IMR-90 (cell line): Measurements from ENCODE around the gene SS18L1. TPM values are rescaled to one million over a fixed set of nuclear protein-coding genes. Genes with fewer than 3 reads are reported as not detected.

Source experiments
- ATAC-seq: fragments of 200-7000 bp; cut with Tn5 transposase; 2 replicates; pipeline ENCODE4 v1.9.1; 2020; ENCODE audit warnings: low read depth, mild to moderate bottlenecking, moderate library complexity
- Bru-seq: library from RNA; stranded (reverse); fragments of 400-500 nt; gene quantifications from one replicate; lab custom pipeline; 2021; lab: Mats Ljungman, UMichigan
- BruChase-seq, 2 experiments: library from RNA; stranded (reverse); fragments of 400-500 nt; gene quantifications; one replicate each; lab custom pipeline; 2021; lab: Mats Ljungman, UMichigan
- BruUV-seq: library from RNA; stranded (reverse); fragments of 400-500 nt; replicated peaks from 2 replicates; lab custom pipeline; 2021; lab: Mats Ljungman, UMichigan
- CTCF ChIA-PET: fragments of 300-600 bp; formaldehyde crosslinking; extraction: SDS; loops from one replicate; lab custom pipeline; 2021; ENCODE audit warnings: antibody characterized with exemption; lab: Yijun Ruan, JAX
- POLR2A ChIA-PET: fragments of 300-600 bp; sonication (Branson Sonifier 250); formaldehyde crosslinking; loops from one replicate; lab custom pipeline; 2022; ENCODE audit warnings: antibody characterized with exemption; ENCODE audit not compliant: unreplicated experiment; lab: Charles Lee
- DNase-seq: peaks from one replicate; pipeline ENCODE4 v3.0.0; 2013
- H2AFZ ChIP-seq: replicated peaks from 2 replicates; pipeline ENCODE3; 2013; ENCODE audit warnings: low read length, mild to moderate bottlenecking; ENCODE audit not compliant: poor library complexity
- H2AK5ac ChIP-seq: 2 replicates; pipeline ENCODE4 v1.6.1; 2013; ENCODE audit warnings: low read depth, low read length, inconsistent platforms
- H2AK9ac ChIP-seq: replicated peaks from 2 replicates; pipeline ENCODE3; 2013; ENCODE audit warnings: mild to moderate bottlenecking, low read depth, low read length, moderate library complexity; ENCODE audit not compliant: poor library complexity
- H2BK120ac ChIP-seq: 2 replicates; pipeline ENCODE4 v1.6.1; 2013; ENCODE audit warnings: low read depth, low read length, inconsistent platforms
- H2BK15ac ChIP-seq: 3 replicates; pipeline ENCODE4 v1.6.1; 2013; ENCODE audit warnings: low read depth, low read length, inconsistent platforms
- H2BK20ac ChIP-seq: 2 replicates; pipeline ENCODE4 v1.6.1; 2013; ENCODE audit warnings: low read depth, mild to moderate bottlenecking, inconsistent platforms, low read length, moderate library complexity
- H2BK5ac ChIP-seq: 2 replicates; pipeline ENCODE4 v1.6.1; 2013; ENCODE audit warnings: mild to moderate bottlenecking, low read depth, low read length, inconsistent platforms; ENCODE audit not compliant: poor library complexity, severe bottlenecking
- H3K14ac ChIP-seq: replicated peaks from 2 replicates; pipeline ENCODE4 v1.6.1; 2013; ENCODE audit warnings: low read depth, low read length, inconsistent platforms
- H3K18ac ChIP-seq: 2 replicates; pipeline ENCODE4 v1.6.1; 2013; ENCODE audit warnings: low read depth, low read length, control low read depth
- H3K23ac ChIP-seq: 2 replicates; pipeline ENCODE4 v1.6.1; 2013; ENCODE audit warnings: low read depth, low read length, inconsistent platforms
- H3K27ac ChIP-seq: 2 replicates; pipeline ENCODE4 v1.5.1; 2013; ENCODE audit warnings: mild to moderate bottlenecking, control low read depth, low read length; ENCODE audit not compliant: insufficient read depth
- H3K27me3 ChIP-seq: 2 replicates; pipeline ENCODE4 v1.6.1; 2013; ENCODE audit warnings: low read length; ENCODE audit not compliant: control insufficient read depth, insufficient read depth
- H3K36me3 ChIP-seq: 2 replicates; pipeline ENCODE4 v1.6.1; 2013; ENCODE audit warnings: low read length, mixed read lengths; ENCODE audit not compliant: control insufficient read depth, insufficient read depth
- H3K4ac ChIP-seq: 2 replicates; pipeline ENCODE4 v1.6.1; 2013; ENCODE audit warnings: low read depth, low read length, inconsistent platforms
- H3K4me1 ChIP-seq: 2 replicates; pipeline ENCODE4 v1.6.1; 2013; ENCODE audit warnings: low read length, mixed read lengths; ENCODE audit not compliant: control insufficient read depth, insufficient read depth
- H3K4me2 ChIP-seq: 2 replicates; pipeline ENCODE4 v1.6.1; 2013; ENCODE audit warnings: low read depth, mild to moderate bottlenecking, control low read depth, low read length, moderate library complexity
- H3K4me3 ChIP-seq: 2 replicates; pipeline ENCODE4 v1.5.1; 2013; ENCODE audit warnings: low read depth, mild to moderate bottlenecking, control low read depth, low read length, moderate library complexity; ENCODE audit not compliant: insufficient read depth
- H3K56ac ChIP-seq: 2 replicates; pipeline ENCODE4 v1.6.1; 2013; ENCODE audit warnings: low read length, inconsistent platforms; ENCODE audit not compliant: insufficient read depth; ENCODE audit errors: extremely low read depth
- H3K79me1 ChIP-seq, 2 experiments: 2 replicates each; pipeline ENCODE4 v1.6.1; 2013; ENCODE audit warnings: low read length in 2 of 2, inconsistent platforms in 1 of 2, low read depth in 1 of 2
- H3K9ac ChIP-seq: 2 replicates; pipeline ENCODE4 v1.6.1; 2013; ENCODE audit warnings: low read depth, low read length, control low read depth
- H3K9me1 ChIP-seq: 2 replicates; pipeline ENCODE4 v1.6.1; 2013; ENCODE audit warnings: low read length, inconsistent platforms; ENCODE audit not compliant: insufficient read depth
- H3K9me3 ChIP-seq: 2 replicates; pipeline ENCODE4 v1.6.1; 2013; ENCODE audit warnings: low read length; ENCODE audit not compliant: control insufficient read depth, insufficient read depth
- H4K20me1 ChIP-seq: 2 replicates; pipeline ENCODE4 v1.6.1; 2013; ENCODE audit warnings: low read length, inconsistent platforms; ENCODE audit not compliant: insufficient read depth
- H4K5ac ChIP-seq: 2 replicates; pipeline ENCODE4 v1.6.1; 2013; ENCODE audit warnings: mild to moderate bottlenecking, low read depth, low read length, control low read depth
- H4K8ac ChIP-seq, 2 experiments: 2 replicates each; pipeline ENCODE4 v1.6.1; 2013; ENCODE audit warnings: low read depth in 2 of 2, low read length in 2 of 2, control low read depth in 1 of 2, inconsistent platforms in 1 of 2
- H4K91ac ChIP-seq: 2 replicates; pipeline ENCODE4 v1.6.1; 2013; ENCODE audit warnings: low read depth, low read length, inconsistent platforms; ENCODE audit not compliant: insufficient read depth
- CHD1 ChIP-seq: IDR thresholded peaks from 2 replicates; pipeline ENCODE4 v1.6.1; 2012; ENCODE audit warnings: low read depth, low read length, improper control_type of control experiment
- CTCF ChIP-seq: conservative IDR thresholded peaks from 2 replicates; pipeline ENCODE4 v1.5.1; 2012; ENCODE audit warnings: mild to moderate bottlenecking, low read depth, low read length, improper control_type of control experiment
- FOS ChIP-seq: fragments of 150-350 bp; IDR thresholded peaks from 2 replicates; pipeline ENCODE4 v1.6.1; 2016; ENCODE audit warnings: low read depth, low read length
- NFE2L2 ChIP-seq: fragments of 150-350 bp; IDR thresholded peaks from 2 replicates; pipeline ENCODE4 v1.6.1; 2016; ENCODE audit warnings: low read depth, mild to moderate bottlenecking, low read length
- POLR2A ChIP-seq: IDR thresholded peaks from 2 replicates; pipeline ENCODE4 v1.6.1; 2012; ENCODE audit warnings: mild to moderate bottlenecking, low read depth, low read length
- RAD21 ChIP-seq: IDR thresholded peaks from 2 replicates; pipeline ENCODE4 v1.6.1; 2012; ENCODE audit warnings: low read length, improper control_type of control experiment
- RCOR1 ChIP-seq: IDR thresholded peaks from 2 replicates; pipeline ENCODE4 v1.6.1; 2012; ENCODE audit warnings: mild to moderate bottlenecking, low read length, improper control_type of control experiment; ENCODE audit not compliant: insufficient replicate concordance
- WGBS, 2 experiments: methylation state at CpG; one replicate each; pipeline versions ENCODE4 v1.1.5 to v1.1.7; 2013; ENCODE audit warnings: missing lambda C conversion rate in 2 of 2; ENCODE audit not compliant: insufficient read length in 1 of 2; ENCODE audit errors: extremely low coverage in 2 of 2; 5-methylcytosine and 5-hydroxymethylcytosine counted together
- dilution Hi-C: fragments of 300-500 bp; cut with HindIII; formaldehyde crosslinking; loops from one replicate; pipeline ENCODE4 v1.14.3; 2018; ENCODE audit warnings: low sequenced_read_pairs; ENCODE audit not compliant: unreplicated experiment
- in situ Hi-C: fragments of 300-500 bp; cut with MboI; formaldehyde crosslinking; loops from 3 replicates; pipeline ENCODE4 v1.14.3; 2019; ENCODE audit warnings: low sequenced_read_pairs, inconsistent platforms, mixed read lengths
- intact Hi-C: fragments of 100-400 bp; cut with micrococcal nuclease; formaldehyde crosslinking; loops from 2 replicates; pipeline ENCODE4 v1.10.0; 2022
- long read RNA-seq: library from polyadenylated mRNA; unstranded; transcript quantifications from one replicate; pipeline ENCODE4 v2.0.0, GENCODE V29; 2021; ENCODE audit not compliant: unreplicated experiment
- polyA plus RNA-seq, 3 experiments: library from polyadenylated mRNA; depleted of rRNA; stranded (reverse); fragments of >200 nt; gene quantifications; 2 replicates each; pipeline ENCODE4 v1.2.3, GENCODE V29; 2012; ENCODE audit warnings: low replicate concordance in 1 of 3
- total RNA-seq: library from RNA; depleted of rRNA; stranded (reverse); fragments of >200 nt; gene quantifications from 2 replicates; pipeline ENCODE4 v1.2.3, GENCODE V29; 2012; rRNA removed
- TF ChIP-seq, protein P1 (sequence below): fragments of 150-350 bp; IDR thresholded peaks from 2 replicates; pipeline ENCODE4 v1.6.1; 2017; ENCODE audit warnings: mild to moderate bottlenecking, antibody characterized with exemption, low read length, low read depth
- TF ChIP-seq, protein P2 (sequence below): fragments of 150-350 bp; IDR thresholded peaks from 2 replicates; pipeline ENCODE4 v1.6.1; 2016; ENCODE audit warnings: low read depth, mild to moderate bottlenecking, low read length, moderate library complexity, borderline replicate concordance

The SS18L1 gene, protein sequence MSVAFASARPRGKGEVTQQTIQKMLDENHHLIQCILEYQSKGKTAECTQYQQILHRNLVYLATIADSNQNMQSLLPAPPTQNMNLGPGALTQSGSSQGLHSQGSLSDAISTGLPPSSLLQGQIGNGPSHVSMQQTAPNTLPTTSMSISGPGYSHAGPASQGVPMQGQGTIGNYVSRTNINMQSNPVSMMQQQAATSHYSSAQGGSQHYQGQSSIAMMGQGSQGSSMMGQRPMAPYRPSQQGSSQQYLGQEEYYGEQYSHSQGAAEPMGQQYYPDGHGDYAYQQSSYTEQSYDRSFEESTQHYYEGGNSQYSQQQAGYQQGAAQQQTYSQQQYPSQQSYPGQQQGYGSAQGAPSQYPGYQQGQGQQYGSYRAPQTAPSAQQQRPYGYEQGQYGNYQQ
- total RNA-seq (8.1 and 10.6 TPM in 2 replicates), polyA plus RNA-seq (2012; rRNA removed) (12.2 and 15.6 TPM in 2 replicates), Bru-seq, nascent RNA (percentile 75 among the genes with signal in this experiment), BruChase-seq, experiment 1, labeled RNA remaining after a 6-hour chase (percentile 86 among the genes with signal in this experiment), BruChase-seq, experiment 2, labeled RNA remaining after a 2-hour chase (percentile 89 among the genes with signal in this experiment)
- 3.6 and 10.0 TPM in 2 replicates for polyA plus RNA-seq (2012; cell fraction: cytosol; rRNA removed)
- 32.8 and 87.5 TPM in 2 replicates for polyA plus RNA-seq (2012; cell fraction: nucleus; rRNA removed; ENCODE audit: low replicate concordance)
- long read RNA-seq, partial matches to known transcripts, result 0 of 3 reads
- long read RNA-seq, other reads (novel, unspliced or antisense), result 3 of 3 reads

- Histone ChIP-seq H3K18ac (peak within 1 kb of the TSS; percentile 59; the same call in 1 of the 2 replicates), H3K9ac (peak within 1 kb of the TSS; percentile 93), H3K4me2 (peak within 1 kb of the TSS; percentile 89), H3K36me3 (peaks cover 28% of the 10 kb centered on the region), H2BK15ac (no peak within 1 kb of the TSS), H3K56ac (peak within 1 kb of the TSS; percentile 56; the same call in 1 of the 2 replicates), H3K9me1 (peaks cover 26% of the 10 kb centered on the region), H4K8ac (peak within 1 kb of the TSS in 1 of 2 experiments; percentile 91; a peak in 2 of 4 replicates), H4K20me1 (peaks cover 85% of the 10 kb centered on the region), H3K4ac (peak within 1 kb of the TSS; percentile 93), H2BK120ac (peak within 1 kb of the TSS; percentile 89), H2AK9ac (peak within 1 kb of the TSS; percentile 99), H3K79me1 (peaks cover 12 to 78% of the 10 kb centered on the region in 2 experiments), H3K4me3 (peak within 1 kb of the TSS; percentile 95), H3K27ac (peak within 1 kb of the TSS; percentile 99), H2AK5ac (peak within 1 kb of the TSS; percentile 71), H4K91ac (peak within 1 kb of the TSS; percentile 84), H2BK5ac (peak within 1 kb of the TSS; percentile 100), H3K27me3 (no peaks in the 10 kb centered on the region), H2AFZ (peak within 1 kb of the TSS; percentile 97), H3K9me3 (no peaks in the 10 kb centered on the region), H2BK20ac (no peak within 1 kb of the TSS), H3K23ac (peak within 1 kb of the TSS; percentile 68; the same call in 1 of the 2 replicates), H4K5ac (no peak within 1 kb of the TSS), H3K14ac (peak within 1 kb of the TSS; percentile 94), H3K4me1 (peaks cover 15% of the 10 kb centered on the region)
- ATAC-seq (peak; percentile 90), DNase-seq (peak; percentile 80)
- CTCF ChIA-PET, result no interaction called here
- BruUV-seq, result no TSS peak
- in situ Hi-C loops, result no loop called here
- dilution Hi-C loops, result no loop called here
- POLR2A ChIA-PET, result no interaction called here
- intact Hi-C loops, result no loop called here
- 1% methylated on average over 52 of the region's 148 CpGs; no CpG with 5 or more reads in 1 of the 2 experiments for WGBS, 2 experiments
- TF ChIP-seq, protein P1, sequence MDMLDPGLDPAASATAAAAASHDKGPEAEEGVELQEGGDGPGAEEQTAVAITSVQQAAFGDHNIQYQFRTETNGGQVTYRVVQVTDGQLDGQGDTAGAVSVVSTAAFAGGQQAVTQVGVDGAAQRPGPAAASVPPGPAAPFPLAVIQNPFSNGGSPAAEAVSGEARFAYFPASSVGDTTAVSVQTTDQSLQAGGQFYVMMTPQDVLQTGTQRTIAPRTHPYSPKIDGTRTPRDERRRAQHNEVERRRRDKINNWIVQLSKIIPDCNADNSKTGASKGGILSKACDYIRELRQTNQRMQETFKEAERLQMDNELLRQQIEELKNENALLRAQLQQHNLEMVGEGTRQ, result no peak
- TF ChIP-seq CHD1 (no peak), RAD21 (no peak), CTCF (no peak), POLR2A (peak; percentile 87), NFE2L2 (peak; percentile 37; the same call in 1 of the 2 replicates), RCOR1 (no peak), FOS (no peak)
- TF ChIP-seq, protein P2, sequence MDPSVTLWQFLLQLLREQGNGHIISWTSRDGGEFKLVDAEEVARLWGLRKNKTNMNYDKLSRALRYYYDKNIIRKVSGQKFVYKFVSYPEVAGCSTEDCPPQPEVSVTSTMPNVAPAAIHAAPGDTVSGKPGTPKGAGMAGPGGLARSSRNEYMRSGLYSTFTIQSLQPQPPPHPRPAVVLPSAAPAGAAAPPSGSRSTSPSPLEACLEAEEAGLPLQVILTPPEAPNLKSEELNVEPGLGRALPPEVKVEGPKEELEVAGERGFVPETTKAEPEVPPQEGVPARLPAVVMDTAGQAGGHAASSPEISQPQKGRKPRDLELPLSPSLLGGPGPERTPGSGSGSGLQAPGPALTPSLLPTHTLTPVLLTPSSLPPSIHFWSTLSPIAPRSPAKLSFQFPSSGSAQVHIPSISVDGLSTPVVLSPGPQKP, result no peak
These were observed at the start of gene SS18L1, which contains the start of gene PSMA7 for GRCh38 chr20:62143081-62143956. Gene SS18L1, plus strand, starts transcription at chr20:62143769. Its CDS starts 52 bp downstream, at chr20:62143821. Gene PSMA7, minus strand, starts transcription at chr20:62143394. Its CDS starts 91 bp downstream, at chr20:62143303.
